Thymus (tissue), 11 donors: ENCODE data around the gene ZNF664. TPM values are rescaled to one million over a fixed set of nuclear protein-coding genes. Genes with fewer than 3 reads are reported as not detected.
A peak's percentile ranks its signal among the peaks of the same experiment; 100 is the strongest.

Experiments used
- DNase-seq, 9 donors: peaks; one replicate each; pipeline ENCODE4 v3.0.0-alpha.2; 2013; ENCODE audit warnings: low spot score in 9 of 9, low read depth in 6 of 9, missing footprints in 1 of 9
- H3K27ac ChIP-seq, 2 donors: one replicate each; pipeline ENCODE4 v1.5.1; 2013; ENCODE audit warnings: control low read depth in 1 of 2, low read depth in 1 of 2, low read length in 1 of 2, mild to moderate bottlenecking in 1 of 2, moderate library complexity in 1 of 2
- H3K27me3 ChIP-seq, 2 donors: one replicate each; pipeline ENCODE4 v1.5.1; 2013; ENCODE audit warnings: low read length in 1 of 2; ENCODE audit not compliant: control insufficient read depth in 2 of 2, insufficient read depth in 1 of 2
- H3K36me3 ChIP-seq, 2 donors: one replicate each; pipeline ENCODE4 v1.5.1; 2013; ENCODE audit warnings: low read length in 1 of 2, mild to moderate bottlenecking in 1 of 2, moderate library complexity in 1 of 2; ENCODE audit not compliant: control insufficient read depth in 2 of 2, insufficient read depth in 2 of 2
- H3K4me1 ChIP-seq, 2 donors: one replicate each; pipeline ENCODE4 v1.5.1; 2013; ENCODE audit warnings: low read length in 2 of 2; ENCODE audit not compliant: control insufficient read depth in 2 of 2, insufficient read depth in 2 of 2
- H3K4me3 ChIP-seq, 2 donors: one replicate each; pipeline ENCODE4 v1.5.1; 2013; ENCODE audit warnings: low read length in 2 of 2, control low read depth in 1 of 2, mild to moderate bottlenecking in 1 of 2
- H3K9me3 ChIP-seq, 2 donors: one replicate each; pipeline ENCODE4 v1.5.1; 2013; ENCODE audit warnings: low read length in 1 of 2, mild to moderate bottlenecking in 1 of 2; ENCODE audit not compliant: control insufficient read depth in 2 of 2, insufficient read depth in 1 of 2
- WGBS: extraction: QIAGEN DNeasy Blood & Tissue Kit; methylation state at CpG from one replicate; pipeline ENCODE4 v1.1.7; 2013; 5-methylcytosine and 5-hydroxymethylcytosine counted together
- polyA plus RNA-seq: library from polyadenylated mRNA; stranded (reverse); fragments of 200-250 nt; gene quantifications from one replicate; pipeline ENCODE4 v1.2.3, GENCODE V29; 2013
- total RNA-seq: library from RNA; stranded (reverse); fragments of 120-200 nt; gene quantifications from one replicate; pipeline ENCODE4 v1.2.4, GENCODE V29; 2013
- donor health status: healthy.

Gene ZNF664
- total and polyA plus RNA-seq, 2 donors, result 26.0 to 36.0 TPM

DNA sequence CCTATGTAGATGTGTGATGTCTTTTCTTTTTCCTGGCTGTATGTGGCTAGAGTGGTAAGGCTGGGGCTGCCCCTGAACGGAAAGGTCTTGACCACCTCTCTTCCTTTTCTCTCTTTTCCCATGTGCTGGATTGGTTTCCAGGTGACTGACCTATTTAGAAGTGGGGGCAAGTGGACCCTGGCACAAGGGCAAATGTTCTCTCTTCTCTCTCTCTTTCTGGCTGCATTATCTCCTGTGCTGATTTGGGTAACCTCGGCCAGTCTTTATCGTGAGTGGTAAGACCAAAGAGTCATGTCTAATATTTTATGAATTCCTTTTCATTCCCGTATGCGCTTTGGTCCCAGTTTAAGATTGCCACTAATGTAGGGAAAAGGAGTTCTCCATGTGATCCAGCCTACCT, 16.2 kb downstream of the ZNF664 start:
- H3K9me3 ChIP-seq, result no peaks in the 10 kb centered on the region
- no peak overlapping the region for H3K4me3 ChIP-seq
- H3K36me3 ChIP-seq, result peaks cover 22 to 71% of the 10 kb centered on the region in 2 donors
- peaks cover 0 to 7% of the 10 kb centered on the region in 2 donors for H3K4me1 ChIP-seq
- no peak overlapping the region for H3K27ac ChIP-seq
- DNase-seq, result no peak
- no peaks in the 10 kb centered on the region for H3K27me3 ChIP-seq
- WGBS, result 98% methylated on average over 5 of the region's 5 CpGs

DNA sequence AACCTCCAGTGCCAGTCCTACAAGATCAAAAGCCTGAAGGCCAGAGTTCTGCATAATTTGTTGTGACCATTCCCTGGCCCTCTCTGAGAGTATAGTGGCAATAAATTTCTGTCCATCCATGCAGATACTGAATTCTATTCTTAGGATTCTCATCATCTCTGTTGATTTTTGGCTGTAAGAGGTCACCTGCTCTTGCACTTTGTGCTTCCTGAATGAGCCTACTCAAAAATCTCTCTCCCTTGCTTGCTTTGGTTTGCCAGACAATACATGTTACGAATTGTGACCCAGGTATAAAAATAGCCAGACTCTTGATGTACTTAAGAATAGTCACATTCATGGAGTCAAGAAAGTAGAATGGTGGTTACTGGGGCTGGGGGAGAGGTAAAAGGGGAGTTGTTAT, 16.7 kb downstream of the ZNF664 start:
- H3K4me3 ChIP-seq, result no peak overlapping the region
- WGBS, result 98% methylated on average over 1 of the region's 1 CpG
- no peak for DNase-seq
- H3K27me3 ChIP-seq, result no peaks in the 10 kb centered on the region
- H3K9me3 ChIP-seq, result no peaks in the 10 kb centered on the region
- peaks cover 0 to 7% of the 10 kb centered on the region in 2 donors for H3K4me1 ChIP-seq
- H3K36me3 ChIP-seq, result peaks cover 22 to 71% of the 10 kb centered on the region in 2 donors
- H3K27ac ChIP-seq, result no peak overlapping the region

DNA sequence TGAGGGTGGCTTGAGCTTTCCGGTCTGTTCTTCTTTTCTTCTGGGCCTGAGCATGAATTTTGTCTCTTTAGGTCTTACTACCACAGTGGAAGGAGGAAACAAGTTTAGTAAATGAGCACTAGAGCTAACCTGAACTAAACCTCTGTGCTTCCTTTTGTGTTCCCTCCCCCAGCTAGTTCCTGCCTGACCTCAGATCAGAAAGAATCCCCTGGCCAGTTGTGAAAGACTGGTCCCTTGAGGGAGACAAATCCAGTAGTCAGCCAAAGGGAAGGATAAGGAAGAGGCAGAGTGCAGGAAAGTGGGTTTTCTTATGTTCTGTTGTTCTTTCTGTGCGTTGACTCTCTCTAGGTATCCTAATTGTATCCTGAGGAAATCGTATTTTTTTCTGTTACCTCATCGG, 17.5 kb downstream of the ZNF664 start:
- Histone ChIP-seq H3K27me3 (no peaks in the 10 kb centered on the region), H3K4me1 (peaks cover 0 to 15% of the 10 kb centered on the region in 2 donors), H3K4me3 (no peak overlapping the region), H3K36me3 (peaks cover 22 to 71% of the 10 kb centered on the region in 2 donors), H3K9me3 (no peaks in the 10 kb centered on the region), H3K27ac (peak overlapping the region in 1 of 2 donors; percentile 3)
- DNase-seq, result no peak
- WGBS, result 87% methylated on average over 4 of the region's 4 CpGs

DNA sequence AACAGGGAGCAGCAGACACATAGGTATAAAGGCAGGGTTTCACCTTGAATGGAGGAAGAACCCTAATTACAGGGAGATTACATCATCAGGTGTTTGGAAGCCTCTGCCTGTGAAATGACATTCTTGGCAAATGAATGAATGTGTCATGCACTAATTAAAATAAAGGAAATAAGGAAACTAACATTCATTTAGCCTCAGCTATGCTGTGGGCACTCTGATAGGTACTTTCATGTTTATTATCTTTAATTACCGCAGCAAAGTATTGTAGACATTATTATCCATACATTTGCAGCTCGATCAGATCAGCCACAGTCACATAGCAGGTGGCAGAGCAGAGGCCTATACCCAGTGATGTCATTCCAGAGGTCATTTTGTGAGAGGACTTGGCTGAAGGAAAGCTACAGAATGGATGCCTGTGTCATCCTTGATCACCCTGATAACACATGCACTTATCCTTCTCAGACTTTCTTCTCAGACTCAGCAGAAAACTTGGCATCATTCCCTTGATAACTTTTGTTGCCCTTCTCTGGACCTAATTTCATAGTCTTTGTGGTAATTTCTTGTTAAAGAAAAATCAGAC, 18.4 kb downstream of the ZNF664 start:
- DNase-seq, result no peak
- WGBS, result 96% methylated on average over 2 of the region's 2 CpGs
- H3K4me3 ChIP-seq, result no peak overlapping the region
- no peaks in the 10 kb centered on the region for H3K27me3 ChIP-seq
- peaks cover 21 to 65% of the 10 kb centered on the region in 2 donors for H3K36me3 ChIP-seq
- H3K4me1 ChIP-seq, result peaks cover 4 to 25% of the 10 kb centered on the region in 2 donors
- no peak overlapping the region for H3K27ac ChIP-seq
- H3K9me3 ChIP-seq, result no peaks in the 10 kb centered on the region

DNA sequence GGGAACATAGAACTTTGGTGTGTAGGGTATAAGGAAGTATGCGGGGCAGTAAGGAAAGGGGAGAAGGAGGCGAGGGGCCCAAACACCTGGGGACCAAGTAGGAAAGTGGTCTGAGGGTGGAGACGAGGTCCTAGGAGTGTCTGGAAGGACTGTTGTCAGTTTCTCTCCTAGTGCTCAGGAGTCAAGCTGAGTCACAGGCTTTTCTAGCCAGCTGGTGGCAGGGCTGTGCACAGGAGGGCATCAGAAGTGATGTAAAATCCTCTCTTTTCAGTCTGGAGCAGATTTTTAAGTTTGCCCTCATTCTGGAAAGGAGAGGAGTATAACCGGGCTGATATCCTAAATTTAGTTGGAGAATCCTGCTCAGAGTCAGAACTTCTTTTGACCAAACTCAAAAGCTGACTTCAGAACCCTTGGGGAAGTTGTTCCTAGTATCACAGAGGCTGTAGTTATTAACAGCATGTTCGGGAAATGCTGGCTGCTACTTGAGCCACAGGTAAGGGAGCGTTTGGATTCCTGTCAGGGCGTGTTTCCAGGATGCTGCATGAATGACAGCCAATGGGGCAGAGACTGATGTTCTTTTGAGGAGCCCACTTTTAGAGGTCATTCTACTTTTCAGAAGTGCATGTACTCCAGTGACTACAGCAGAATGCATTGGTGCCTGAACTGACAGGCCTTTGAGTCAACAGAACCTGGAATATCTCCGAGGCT, 19.3 kb downstream of the ZNF664 start:
- Histone ChIP-seq H3K9me3 (no peaks in the 10 kb centered on the region), H3K27ac (peak overlapping the region; percentile 40 to 58), H3K4me3 (no peak overlapping the region), H3K27me3 (no peaks in the 10 kb centered on the region), H3K4me1 (peaks cover 10 to 32% of the 10 kb centered on the region in 2 donors), H3K36me3 (peaks cover 19 to 58% of the 10 kb centered on the region in 2 donors)
- DNase-seq, result no peak
- 95% methylated on average over 8 of the region's 8 CpGs for WGBS

DNA sequence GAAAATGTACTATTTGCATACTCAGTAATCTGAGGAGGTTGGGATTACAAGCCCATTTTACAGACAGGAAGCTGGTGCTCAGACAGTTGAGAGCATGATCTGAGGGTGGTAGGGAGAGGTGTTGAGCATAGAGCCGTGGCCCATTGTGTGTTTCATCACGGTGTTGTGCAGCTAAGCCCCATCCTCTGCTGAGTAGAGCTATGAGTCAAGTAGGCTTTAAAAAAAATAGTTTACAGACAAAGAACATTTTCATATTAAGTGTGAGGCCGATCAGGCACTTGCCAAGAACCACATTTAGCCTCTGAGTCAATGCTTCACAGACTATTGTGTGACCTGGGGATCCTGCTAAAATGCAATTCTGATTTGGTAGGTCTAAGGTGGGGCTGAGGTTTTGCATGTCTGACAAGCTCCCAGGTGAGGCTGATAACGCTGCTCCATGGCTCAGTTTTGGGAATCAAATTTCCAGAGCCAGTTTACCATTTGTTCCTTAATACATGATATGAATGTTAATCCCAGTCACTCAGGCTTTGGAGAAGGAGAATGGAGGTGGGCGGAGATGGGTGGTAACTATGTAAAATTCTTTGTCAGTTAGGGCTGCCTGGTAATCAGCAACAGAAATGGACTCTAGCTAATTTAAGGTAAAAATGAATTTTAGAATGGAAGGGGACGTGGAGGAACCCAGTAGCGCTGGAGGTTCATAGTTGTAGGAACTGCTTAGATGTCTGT, 22.2 kb downstream of the ZNF664 start:
- Histone ChIP-seq H3K27me3 (no peaks in the 10 kb centered on the region), H3K4me3 (no peak overlapping the region), H3K27ac (no peak overlapping the region), H3K36me3 (peaks cover 10 to 36% of the 10 kb centered on the region in 2 donors), H3K9me3 (no peaks in the 10 kb centered on the region), H3K4me1 (peaks cover 18 to 59% of the 10 kb centered on the region in 2 donors)
- 92% methylated on average over 7 of the region's 7 CpGs for WGBS
- no peak for DNase-seq

DNA sequence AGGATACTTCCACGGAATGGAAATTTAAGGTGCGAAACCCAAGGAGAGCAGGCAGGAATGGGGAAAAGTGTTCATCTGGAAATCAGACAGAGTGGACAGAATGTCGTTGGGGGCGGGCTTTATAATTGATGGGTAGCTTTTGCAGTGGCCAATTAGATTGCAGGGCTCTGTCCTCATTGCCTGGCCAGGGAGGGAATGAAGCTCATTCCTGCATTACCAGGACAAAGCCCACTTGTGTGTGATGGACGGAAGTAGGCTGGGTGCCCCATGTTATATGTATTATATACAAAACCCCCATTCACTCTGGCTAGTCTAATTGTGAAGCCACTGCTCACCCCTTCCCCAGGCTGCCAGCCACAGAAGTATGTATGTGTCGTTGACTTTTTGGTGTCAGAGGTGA, 23.6 kb downstream of the ZNF664 start:
- H3K4me3 ChIP-seq, result no peak overlapping the region
- peak overlapping the region; percentile 49 to 57 for H3K27ac ChIP-seq
- 79% methylated on average over 6 of the region's 6 CpGs for WGBS
- H3K27me3 ChIP-seq, result no peaks in the 10 kb centered on the region
- H3K36me3 ChIP-seq, result peaks cover 6 to 29% of the 10 kb centered on the region in 2 donors
- H3K9me3 ChIP-seq, result no peaks in the 10 kb centered on the region
- no peak for DNase-seq
- H3K4me1 ChIP-seq, result peaks cover 19 to 68% of the 10 kb centered on the region in 2 donors

DNA sequence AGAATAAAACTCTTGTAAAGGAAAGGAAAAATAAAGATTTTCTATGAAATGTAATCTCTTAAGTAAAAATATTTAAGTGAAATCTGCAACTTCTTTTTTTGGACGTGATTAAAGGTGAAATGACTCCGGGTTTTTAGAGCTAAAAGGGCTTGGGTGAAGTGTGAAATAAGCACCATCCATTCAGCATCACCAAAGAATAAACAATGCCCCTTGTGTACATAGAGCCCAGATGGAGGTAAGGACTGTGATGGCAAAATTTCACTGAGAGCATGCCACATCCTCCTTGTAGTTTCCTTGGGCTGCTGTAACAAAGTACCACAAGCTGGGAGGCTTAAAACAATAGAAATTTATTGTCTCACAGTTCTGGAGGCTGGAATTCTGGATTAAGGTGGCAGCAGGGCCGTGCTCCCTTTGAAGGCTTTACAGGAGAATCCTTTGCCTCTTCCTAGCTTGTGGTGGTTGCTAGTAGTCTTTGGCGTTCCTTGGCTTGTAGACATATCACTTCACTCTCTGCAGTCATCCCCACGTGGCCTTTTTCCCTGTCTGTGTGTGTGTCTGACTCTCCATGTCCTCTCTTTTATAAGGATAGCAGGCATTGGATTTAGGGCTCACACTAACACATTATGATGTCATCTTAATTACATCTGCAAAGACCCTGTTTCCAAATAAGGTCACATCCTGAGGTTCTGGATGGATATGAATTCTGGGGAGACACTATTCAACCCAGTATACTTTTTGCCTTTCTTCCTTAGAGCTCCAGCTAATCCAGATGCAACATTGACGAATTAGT, 24.2 kb downstream of the ZNF664 start:
- Histone ChIP-seq H3K9me3 (no peaks in the 10 kb centered on the region), H3K4me1 (peaks cover 21 to 72% of the 10 kb centered on the region in 2 donors), H3K4me3 (no peak overlapping the region), H3K36me3 (peaks cover 10 to 29% of the 10 kb centered on the region in 2 donors), H3K27ac (peak overlapping the region; percentile 49 to 57), H3K27me3 (no peaks in the 10 kb centered on the region)
- WGBS, result 80% methylated on average over 6 of the region's 6 CpGs
- no peak for DNase-seq
